ENCODE measurements around the gene GOLGA6L4. TPM values are rescaled to one million over a fixed set of nuclear protein-coding genes. Genes with fewer than 3 reads are reported as not detected.
A peak's percentile ranks its signal among the peaks of the same experiment; 100 is the strongest.
"Not testable (repeated sequence)": the region's sequence is repeated elsewhere in the genome, so short reads cannot be mapped to it uniquely, and the experiment has no call there.

Gene GOLGA6L4, protein sequence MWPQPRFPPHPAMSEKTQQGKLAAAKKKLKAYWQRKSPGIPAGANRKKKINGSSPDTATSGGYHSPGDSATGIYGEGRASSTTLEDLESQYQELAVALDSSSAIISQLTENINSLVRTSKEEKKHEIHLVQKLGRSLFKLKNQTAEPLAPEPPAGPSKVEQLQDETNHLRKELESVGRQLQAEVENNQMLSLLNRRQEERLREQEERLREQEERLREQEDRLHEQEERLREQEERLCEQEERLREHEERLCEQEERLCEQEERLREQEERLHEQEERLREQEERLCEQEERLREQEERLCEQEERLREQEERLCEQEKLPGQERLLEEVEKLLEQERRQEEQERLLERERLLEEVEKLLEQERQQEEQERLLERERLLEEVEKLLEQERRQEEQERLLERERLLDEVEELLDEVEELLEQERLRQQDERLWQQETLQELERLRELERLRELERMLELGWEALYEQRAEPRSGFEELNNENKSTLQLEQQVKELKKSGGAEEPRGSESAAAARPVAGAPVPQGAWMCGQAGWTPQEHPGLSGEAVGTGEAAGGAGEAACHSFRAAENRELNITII
- 1 to 10 TPM; 1.1 to 1.5 TPM for total RNA-seq
- long read RNA-seq, result 0 reads

DNA sequence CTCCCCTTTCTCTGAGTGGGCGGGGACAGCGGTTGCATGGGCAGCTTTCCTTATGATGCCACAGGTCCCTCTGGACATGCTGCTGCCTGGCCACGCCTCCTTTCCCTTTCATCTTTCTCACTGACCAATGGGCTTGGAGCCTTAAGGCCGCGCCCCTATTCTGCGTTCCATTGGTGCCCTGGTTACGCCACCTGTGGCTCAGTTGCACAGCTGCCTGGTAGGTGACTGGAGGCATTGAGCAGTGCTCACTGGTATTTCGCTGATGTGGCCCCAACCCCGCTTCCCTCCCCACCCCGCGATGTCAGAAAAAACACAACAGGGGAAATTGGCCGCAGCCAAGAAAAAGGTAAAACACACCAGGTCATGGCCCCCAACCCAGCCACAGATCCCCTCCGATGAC is at the start of gene GOLGA6L4:
Gene GOLGA6L4, plus strand, starts transcription at position 201 of the 400 bp plus-strand sequence. Its CDS starts 62 bp downstream, at position 263.
- intact Hi-C loops (cut with DNase I); DNase-seq; ATAC-seq: not testable (repeated sequence)

GRCh38 chr15:84192982-84193381 is 42.6 kb upstream of the GOLGA6L4 start:
- ATAC-seq; intact Hi-C loops (cut with DNase I): not testable (repeated sequence)

GRCh38 chr15:84195603-84196002 is 40.0 kb upstream of the GOLGA6L4 start:
- intact Hi-C loops (cut with DNase I); DNase-seq: not testable (repeated sequence)
- ATAC-seq, result peak; percentile 87 to 95

More at GRCh38 chr15:84192982-84193381, 42.6 kb upstream of the GOLGA6L4 start:
- not testable (repeated sequence) for DNase-seq

DNA sequence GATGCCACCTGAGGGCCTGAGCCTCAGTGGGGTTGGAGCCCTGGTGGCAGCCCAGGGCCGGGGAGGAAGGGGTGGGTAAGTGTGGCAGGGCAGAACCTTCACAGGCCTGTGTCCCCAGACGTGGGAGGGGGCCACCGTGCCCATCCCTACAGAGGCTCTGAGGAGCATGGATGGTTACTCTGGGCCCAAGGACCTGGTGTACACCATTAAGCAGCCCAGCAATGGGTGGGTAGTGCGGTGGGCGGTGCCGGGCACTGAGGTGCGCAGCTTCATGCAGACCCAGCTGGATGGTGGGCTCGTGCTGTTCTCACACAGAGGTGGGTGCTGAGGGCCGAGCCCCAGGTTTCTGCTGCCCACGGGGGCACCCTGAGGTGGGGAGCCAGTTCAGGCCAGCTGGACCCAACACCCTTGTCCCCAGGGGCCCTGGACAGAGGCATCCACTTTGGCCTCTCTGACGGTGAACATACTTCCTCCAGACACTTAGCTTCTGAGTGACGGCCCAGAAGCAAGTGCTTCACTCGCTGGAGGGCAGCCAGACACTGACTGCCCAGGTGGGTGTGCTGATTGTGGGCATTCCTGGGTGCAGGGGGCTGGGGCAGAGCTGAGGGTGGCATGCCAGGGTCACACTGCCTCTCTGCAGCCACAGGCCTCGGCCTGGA is 38.9 kb upstream of the GOLGA6L4 start:
- DNase-seq; intact Hi-C loops (cut with DNase I): not testable (repeated sequence)
- ATAC-seq, result peak; percentile 17 to 44

GRCh38 chr15:84199865-84200264 is 35.7 kb upstream of the GOLGA6L4 start:
- intact Hi-C loops (cut with DNase I); DNase-seq: not testable (repeated sequence)
- peak in 1 of 2 donors; percentile 17 for ATAC-seq

DNA sequence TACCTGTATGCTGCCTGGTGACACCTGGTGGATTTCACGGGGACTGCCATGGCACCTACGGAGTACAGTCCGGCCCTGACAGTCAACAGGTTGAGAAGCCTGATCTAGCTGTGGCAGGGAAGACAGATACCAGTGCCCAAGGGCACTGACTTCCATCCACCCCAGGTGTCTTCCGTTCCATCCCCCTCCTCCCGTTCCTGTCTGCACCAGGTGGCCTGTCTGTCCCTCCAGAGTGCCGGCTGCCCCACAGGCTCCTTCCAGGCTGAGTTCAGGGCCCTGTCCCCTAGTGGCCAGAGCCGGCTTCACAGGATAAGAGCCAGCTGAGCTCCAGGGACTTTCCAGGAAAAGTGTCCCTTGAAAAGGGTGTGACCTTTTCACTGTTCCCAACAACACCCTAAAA is 10.9 kb downstream of the GOLGA6L4 start:
- ATAC-seq; DNase-seq; intact Hi-C loops (cut with DNase I): not testable (repeated sequence)

All from left cardiac atrium (tissue), 4 donors.